Measurements from ENCODE around the gene TRANK1.

Gene TRANK1

DNA sequence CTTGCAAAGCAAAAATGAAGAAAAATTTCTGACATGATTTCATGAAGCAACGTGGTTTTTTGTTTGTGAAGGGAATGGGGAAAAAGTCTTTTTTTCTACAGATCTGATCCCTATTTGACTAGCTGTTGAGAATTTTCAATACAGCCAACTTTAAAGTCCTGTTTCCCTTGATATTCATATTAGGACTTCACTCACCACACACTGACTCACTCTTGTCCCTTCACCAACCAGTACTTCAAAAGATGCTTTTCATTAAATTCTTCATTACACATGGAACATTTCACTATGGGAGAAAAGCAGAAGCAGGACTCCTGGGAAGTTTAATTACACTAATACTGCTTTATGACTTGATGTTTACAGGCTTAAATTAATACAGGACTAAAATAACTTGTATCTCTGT, 16.6 kb downstream of the TRANK1 start:
- DNase-seq (ENCODE audit: extremely low read depth, low read depth): no peak
- TF ChIP-seq, protein P1, sequence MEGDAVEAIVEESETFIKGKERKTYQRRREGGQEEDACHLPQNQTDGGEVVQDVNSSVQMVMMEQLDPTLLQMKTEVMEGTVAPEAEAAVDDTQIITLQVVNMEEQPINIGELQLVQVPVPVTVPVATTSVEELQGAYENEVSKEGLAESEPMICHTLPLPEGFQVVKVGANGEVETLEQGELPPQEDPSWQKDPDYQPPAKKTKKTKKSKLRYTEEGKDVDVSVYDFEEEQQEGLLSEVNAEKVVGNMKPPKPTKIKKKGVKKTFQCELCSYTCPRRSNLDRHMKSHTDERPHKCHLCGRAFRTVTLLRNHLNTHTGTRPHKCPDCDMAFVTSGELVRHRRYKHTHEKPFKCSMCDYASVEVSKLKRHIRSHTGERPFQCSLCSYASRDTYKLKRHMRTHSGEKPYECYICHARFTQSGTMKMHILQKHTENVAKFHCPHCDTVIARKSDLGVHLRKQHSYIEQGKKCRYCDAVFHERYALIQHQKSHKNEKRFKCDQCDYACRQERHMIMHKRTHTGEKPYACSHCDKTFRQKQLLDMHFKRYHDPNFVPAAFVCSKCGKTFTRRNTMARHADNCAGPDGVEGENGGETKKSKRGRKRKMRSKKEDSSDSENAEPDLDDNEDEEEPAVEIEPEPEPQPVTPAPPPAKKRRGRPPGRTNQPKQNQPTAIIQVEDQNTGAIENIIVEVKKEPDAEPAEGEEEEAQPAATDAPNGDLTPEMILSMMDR (IDR thresholded peaks at IDR 0.05; ENCODE audit: low read depth, low read length, missing control alignments): no peak
- no peak overlapping the region for H3K4me3 ChIP-seq (replicated peaks; ENCODE audit: low read depth, low read length)

DNA sequence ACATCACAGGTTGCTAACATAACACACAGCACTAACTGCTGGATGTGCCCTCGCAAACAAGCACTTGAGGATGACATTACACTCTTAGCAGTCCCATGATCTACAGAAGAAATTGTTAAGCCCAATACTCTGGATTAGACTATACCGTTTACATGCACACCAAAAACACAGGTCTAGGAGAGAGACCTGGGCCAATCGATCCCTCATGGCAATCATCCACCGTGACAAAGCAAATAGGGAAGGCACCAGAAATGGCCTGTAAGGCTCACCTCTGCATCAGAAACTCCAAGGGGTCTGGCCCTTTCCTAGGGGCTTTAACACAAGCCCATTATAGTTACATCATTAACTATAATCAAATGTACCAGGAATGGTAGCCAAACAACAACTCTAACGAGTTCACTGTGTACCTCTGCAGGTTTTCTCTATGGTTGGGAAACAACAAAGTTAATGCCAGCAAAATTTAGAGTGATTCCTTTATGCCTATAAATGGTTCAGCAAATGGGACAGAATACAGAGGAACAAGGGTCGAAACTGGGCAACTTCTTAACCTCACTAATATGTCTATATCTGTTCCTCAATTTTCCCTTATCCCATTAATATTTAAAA, 18.5 kb downstream of the TRANK1 start:
- TF ChIP-seq, protein P1 (IDR thresholded peaks at IDR 0.05; ENCODE audit: low read depth, low read length, missing control alignments): no peak
- no peak for DNase-seq (ENCODE audit: extremely low read depth, low read depth)
- H3K4me3 ChIP-seq (replicated peaks; ENCODE audit: low read depth, low read length): no peak overlapping the region

DNA sequence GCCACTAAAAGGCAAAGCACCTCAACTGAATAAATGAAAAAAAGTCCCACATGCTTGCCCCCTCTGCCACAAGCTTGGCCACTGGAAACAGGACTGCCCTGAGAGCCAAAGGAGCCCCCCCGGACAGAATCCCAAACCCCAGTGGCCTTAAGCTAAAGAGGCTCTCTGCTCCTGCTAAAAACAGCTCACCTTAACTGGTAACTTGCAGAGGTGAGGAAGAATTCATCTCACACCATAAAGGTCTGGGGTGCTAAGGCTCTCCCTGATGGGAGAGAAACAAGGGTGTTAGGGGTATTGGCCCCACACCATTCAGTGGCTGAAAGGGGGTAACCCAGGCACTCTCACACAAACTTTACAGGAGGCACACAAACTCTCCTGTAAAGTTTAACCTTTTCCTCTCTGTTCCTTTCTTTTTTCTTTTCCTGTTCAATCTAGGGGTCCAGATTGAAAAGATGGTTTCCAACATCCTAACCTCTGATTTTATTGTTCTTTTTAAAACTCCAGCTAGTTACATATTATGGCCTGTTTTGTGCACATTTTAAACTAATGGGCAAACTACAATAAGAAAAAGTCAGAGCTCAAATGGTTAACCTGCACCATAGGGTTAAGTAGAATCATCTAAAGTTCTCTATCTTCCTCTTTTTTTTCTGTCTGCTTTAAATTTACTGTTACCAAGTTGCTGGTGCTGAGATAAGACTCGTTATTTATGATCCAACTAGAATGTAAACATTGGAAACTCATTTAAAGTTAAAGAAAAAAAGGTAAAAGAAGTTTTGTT, 19.9 kb downstream of the TRANK1 start:
- H3K4me3 ChIP-seq (replicated peaks; ENCODE audit: low read depth, low read length): no peak overlapping the region
- no peak for DNase-seq (ENCODE audit: extremely low read depth, low read depth)
- TF ChIP-seq, protein P1 (IDR thresholded peaks at IDR 0.05; ENCODE audit: low read depth, low read length, missing control alignments): no peak

DNA sequence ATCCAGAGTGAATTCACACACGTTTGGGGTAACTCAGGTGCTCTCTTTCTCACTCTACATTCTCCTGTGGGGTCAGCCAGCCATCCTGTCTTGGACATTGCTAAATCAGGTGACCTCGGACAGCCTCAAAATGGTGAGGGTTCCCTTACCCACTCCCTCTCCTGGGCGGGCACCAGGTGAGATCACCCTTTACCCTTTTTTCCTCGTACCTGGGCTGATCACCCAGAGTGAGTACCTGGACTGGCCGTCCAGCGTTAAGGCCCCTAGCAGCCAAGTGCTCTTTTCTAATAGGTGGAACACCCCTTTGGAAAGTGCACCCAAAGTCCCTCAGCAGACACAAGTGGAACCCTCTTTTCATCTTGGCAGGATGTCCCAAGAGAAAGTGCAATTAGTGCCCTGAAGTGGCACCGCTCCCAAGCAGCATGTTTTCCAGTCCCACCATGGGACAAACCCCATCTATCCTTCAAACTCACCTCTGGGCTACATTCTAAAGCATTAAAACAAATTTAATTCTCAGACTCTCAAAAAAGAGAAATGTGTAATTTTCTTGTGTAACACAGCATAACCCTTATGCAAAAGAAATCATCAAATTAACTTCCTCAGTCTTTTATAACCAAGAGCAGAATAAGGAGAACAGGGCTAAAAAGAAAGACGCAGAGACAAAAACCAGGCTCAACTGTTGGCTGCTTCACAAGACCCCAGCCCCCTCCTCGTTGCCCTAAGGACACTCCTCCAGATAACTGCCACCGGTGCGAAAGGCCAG, 20.7 kb downstream of the TRANK1 start:
- no peak overlapping the region for H3K4me3 ChIP-seq (replicated peaks; ENCODE audit: low read depth, low read length)
- DNase-seq (ENCODE audit: extremely low read depth, low read depth): no peak
- TF ChIP-seq, protein P1 (IDR thresholded peaks at IDR 0.05; ENCODE audit: low read depth, low read length, missing control alignments): no peak

DNA sequence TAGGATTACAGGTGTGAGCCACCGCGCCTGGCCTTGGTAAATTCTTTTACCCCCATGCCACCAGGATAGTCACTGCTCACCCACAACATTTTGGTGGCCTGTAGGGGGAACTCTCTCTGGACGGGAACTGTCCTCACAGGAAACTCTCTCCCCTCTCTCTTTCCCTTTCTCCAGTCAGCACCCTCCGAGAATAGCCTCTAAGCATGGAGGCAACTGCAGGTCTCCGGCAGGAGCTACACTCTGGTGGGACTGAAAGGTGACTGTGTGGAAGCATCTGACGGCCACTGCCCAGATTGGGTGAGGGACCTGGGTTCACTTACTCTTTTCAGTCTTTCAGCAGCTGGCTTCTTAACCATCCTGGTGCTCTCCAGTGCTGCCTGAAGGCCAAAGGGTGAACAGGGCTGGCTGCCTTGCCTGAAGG, 21.3 kb downstream of the TRANK1 start:
- H3K4me3 ChIP-seq (replicated peaks; ENCODE audit: low read depth, low read length): no peak overlapping the region
- no peak for DNase-seq (ENCODE audit: extremely low read depth, low read depth)
- TF ChIP-seq, protein P1 (IDR thresholded peaks at IDR 0.05; ENCODE audit: low read depth, low read length, missing control alignments): no peak

DNA sequence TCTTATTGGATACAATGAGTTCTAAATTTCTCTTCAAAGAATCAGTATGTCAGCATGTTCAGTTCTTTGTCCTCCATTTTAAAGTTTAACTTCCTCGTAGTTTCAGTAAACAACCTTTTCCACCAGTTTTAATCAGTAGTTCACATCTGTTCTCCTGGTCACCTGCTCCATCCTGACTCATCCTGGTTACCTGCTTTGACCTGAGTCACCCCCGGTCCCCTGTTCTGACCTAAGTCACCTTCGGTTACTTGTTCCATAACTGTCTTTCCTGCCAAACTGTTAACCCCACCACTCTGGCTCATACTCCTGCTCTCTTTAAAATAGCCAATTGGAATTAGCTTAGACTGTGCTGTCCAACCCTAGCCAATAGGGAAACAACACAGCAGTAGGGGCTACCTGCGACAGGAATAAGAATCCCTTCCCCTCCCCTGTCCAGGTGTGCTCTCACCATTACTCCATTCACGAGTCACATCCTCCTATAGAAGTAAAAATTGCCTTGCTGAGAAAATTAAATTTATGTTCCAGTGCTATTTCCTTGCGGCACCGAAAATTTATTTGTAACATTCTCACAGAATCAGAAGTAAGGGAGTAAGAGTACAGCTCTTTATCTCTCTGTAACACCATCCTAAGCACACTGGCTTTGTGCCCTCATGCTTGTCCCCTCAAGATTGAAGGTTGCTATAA, 23.8 kb downstream of the TRANK1 start:
- DNase-seq (ENCODE audit: extremely low read depth, low read depth): no peak
- H3K4me3 ChIP-seq (replicated peaks; ENCODE audit: low read depth, low read length): no peak overlapping the region
- TF ChIP-seq, protein P1 (IDR thresholded peaks at IDR 0.05; ENCODE audit: low read depth, low read length, missing control alignments): no peak

Measured in HFF-Myc (cell line).